MM.1S (cell line): ENCODE results near the gene STK32B.

Experiments
- EZH2 ChIP-seq: fragments of 300-600 bp; sonication (generic); optimal IDR thresholded peaks from 2 replicates; pipeline ENCODE3; 2017; ENCODE audit warnings: low read depth, mild to moderate bottlenecking, antibody characterized with exemption, low read length, mixed read lengths
- EZH2phosphoT487 ChIP-seq: fragments of 300-600 bp; sonication (generic); IDR thresholded peaks from 2 replicates; pipeline ENCODE4 v1.6.1; 2018; ENCODE audit warnings: antibody characterized with exemption, low read length
- TF ChIP-seq, protein P1 (sequence below): fragments of 300-600 bp; sonication (generic); IDR thresholded peaks from 2 replicates; pipeline ENCODE4 v1.5.1; 2016; ENCODE audit warnings: antibody characterized with exemption, low read length, mixed read lengths

DNA sequence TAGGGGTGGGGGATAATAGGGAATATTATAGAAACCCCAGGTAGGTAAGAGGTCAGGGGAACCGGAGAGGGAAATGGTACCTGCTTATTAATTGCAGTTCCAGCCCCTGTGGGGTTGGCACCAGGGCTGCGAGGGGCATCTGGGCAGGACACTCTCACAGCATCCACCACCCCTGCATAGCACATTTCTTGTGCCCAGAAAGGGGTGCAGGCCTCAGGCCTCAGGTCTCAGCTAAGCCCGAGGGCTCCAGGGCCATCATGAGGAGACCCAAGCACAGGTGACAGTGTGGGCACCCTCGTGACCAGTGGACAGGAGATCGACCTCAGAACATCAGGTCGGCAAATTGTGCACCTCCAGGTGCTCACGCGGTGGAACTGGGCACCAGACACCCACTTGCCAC is 492.4 kb downstream of the STK32B start:
- TF ChIP-seq, protein P1, sequence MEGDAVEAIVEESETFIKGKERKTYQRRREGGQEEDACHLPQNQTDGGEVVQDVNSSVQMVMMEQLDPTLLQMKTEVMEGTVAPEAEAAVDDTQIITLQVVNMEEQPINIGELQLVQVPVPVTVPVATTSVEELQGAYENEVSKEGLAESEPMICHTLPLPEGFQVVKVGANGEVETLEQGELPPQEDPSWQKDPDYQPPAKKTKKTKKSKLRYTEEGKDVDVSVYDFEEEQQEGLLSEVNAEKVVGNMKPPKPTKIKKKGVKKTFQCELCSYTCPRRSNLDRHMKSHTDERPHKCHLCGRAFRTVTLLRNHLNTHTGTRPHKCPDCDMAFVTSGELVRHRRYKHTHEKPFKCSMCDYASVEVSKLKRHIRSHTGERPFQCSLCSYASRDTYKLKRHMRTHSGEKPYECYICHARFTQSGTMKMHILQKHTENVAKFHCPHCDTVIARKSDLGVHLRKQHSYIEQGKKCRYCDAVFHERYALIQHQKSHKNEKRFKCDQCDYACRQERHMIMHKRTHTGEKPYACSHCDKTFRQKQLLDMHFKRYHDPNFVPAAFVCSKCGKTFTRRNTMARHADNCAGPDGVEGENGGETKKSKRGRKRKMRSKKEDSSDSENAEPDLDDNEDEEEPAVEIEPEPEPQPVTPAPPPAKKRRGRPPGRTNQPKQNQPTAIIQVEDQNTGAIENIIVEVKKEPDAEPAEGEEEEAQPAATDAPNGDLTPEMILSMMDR, result no peak
- no peak for TF ChIP-seq EZH2
- TF ChIP-seq EZH2phosphoT487, result no peak
